ENCODE measurements around the gene EPHB6. TPM values are rescaled to one million over a fixed set of nuclear protein-coding genes. Genes with fewer than 3 reads are reported as not detected.

The EPHB6 gene
- total RNA-seq, 1 donor from 2014 or later, result 1.0 TPM

GRCh38 chr7:142905759-142906158 is 50.9 kb downstream of the EPHB6 start:
- no peaks in the 10 kb centered on the region for H3K36me3 ChIP-seq (ENCODE audit: control insufficient read depth in 3 of 3, insufficient read depth in 3 of 3, low read length in 3 of 3)
- H3K27me3 ChIP-seq (ENCODE audit: control insufficient read depth in 3 of 3, insufficient read depth in 3 of 3, low read length in 3 of 3), result no peaks in the 10 kb centered on the region
- H3K27ac ChIP-seq (ENCODE audit: low read depth, low read length), result no peak overlapping the region
- no peaks in the 10 kb centered on the region for H3K9me3 ChIP-seq (ENCODE audit: control insufficient read depth in 3 of 3, low read length in 3 of 3)
- H3K9ac ChIP-seq (ENCODE audit: low read depth in 1 of 3, low read length in 3 of 3), result no peak overlapping the region
- no peaks in the 10 kb centered on the region for H3K4me1 ChIP-seq (ENCODE audit: control insufficient read depth in 3 of 3, insufficient read depth in 3 of 3, low read length in 3 of 3)
- no peak overlapping the region for H3K4me3 ChIP-seq (ENCODE audit: low read length in 3 of 3)

GRCh38 chr7:142906643-142907042 is 51.8 kb downstream of the EPHB6 start:
- no peak overlapping the region for H3K9ac ChIP-seq (ENCODE audit: low read depth in 1 of 3, low read length in 3 of 3)
- no peaks in the 10 kb centered on the region for H3K9me3 ChIP-seq (ENCODE audit: control insufficient read depth in 3 of 3, low read length in 3 of 3)
- H3K27me3 ChIP-seq (ENCODE audit: control insufficient read depth in 3 of 3, insufficient read depth in 3 of 3, low read length in 3 of 3), result no peaks in the 10 kb centered on the region
- H3K4me3 ChIP-seq (ENCODE audit: low read length in 3 of 3), result no peak overlapping the region
- H3K27ac ChIP-seq (ENCODE audit: low read depth, low read length), result no peak overlapping the region
- H3K36me3 ChIP-seq (ENCODE audit: control insufficient read depth in 3 of 3, insufficient read depth in 3 of 3, low read length in 3 of 3), result no peaks in the 10 kb centered on the region
- H3K4me1 ChIP-seq (ENCODE audit: control insufficient read depth in 3 of 3, insufficient read depth in 3 of 3, low read length in 3 of 3), result no peaks in the 10 kb centered on the region

- no peak overlapping the region for H3K27ac ChIP-seq (ENCODE audit: low read depth, low read length)
- H3K27me3 ChIP-seq (ENCODE audit: control insufficient read depth in 3 of 3, insufficient read depth in 3 of 3, low read length in 3 of 3), result no peaks in the 10 kb centered on the region
- no peak overlapping the region for H3K9ac ChIP-seq (ENCODE audit: low read depth in 1 of 3, low read length in 3 of 3)
- no peaks in the 10 kb centered on the region for H3K9me3 ChIP-seq (ENCODE audit: control insufficient read depth in 3 of 3, low read length in 3 of 3)
- no peak overlapping the region for H3K4me3 ChIP-seq (ENCODE audit: low read length in 3 of 3)
- H3K36me3 ChIP-seq (ENCODE audit: control insufficient read depth in 3 of 3, insufficient read depth in 3 of 3, low read length in 3 of 3), result no peaks in the 10 kb centered on the region
- H3K4me1 ChIP-seq (ENCODE audit: control insufficient read depth in 3 of 3, insufficient read depth in 3 of 3, low read length in 3 of 3), result no peaks in the 10 kb centered on the region
Measured at GRCh38 chr7:142908290-142908689, 53.4 kb downstream of the EPHB6 start.

- no peaks in the 10 kb centered on the region for H3K27me3 ChIP-seq (ENCODE audit: control insufficient read depth in 3 of 3, insufficient read depth in 3 of 3, low read length in 3 of 3)
Measured at GRCh38 chr7:142908921-142909890, 54.3 kb downstream of the EPHB6 start.

GRCh38 chr7:142910031-142910433 is 55.2 kb downstream of the EPHB6 start:
- no peaks in the 10 kb centered on the region for H3K27me3 ChIP-seq (ENCODE audit: control insufficient read depth in 3 of 3, insufficient read depth in 3 of 3, low read length in 3 of 3)

More at GRCh38 chr7:142908921-142909890, 54.3 kb downstream of the EPHB6 start:
- Histone ChIP-seq H3K27ac (ENCODE audit: low read depth, low read length) (no peak overlapping the region), H3K4me1 (ENCODE audit: control insufficient read depth in 3 of 3, insufficient read depth in 3 of 3, low read length in 3 of 3) (no peaks in the 10 kb centered on the region), H3K9ac (ENCODE audit: low read depth in 1 of 3, low read length in 3 of 3) (no peak overlapping the region), H3K36me3 (ENCODE audit: control insufficient read depth in 3 of 3, insufficient read depth in 3 of 3, low read length in 3 of 3) (no peaks in the 10 kb centered on the region), H3K4me3 (ENCODE audit: low read length in 3 of 3) (no peak overlapping the region), H3K9me3 (ENCODE audit: control insufficient read depth in 3 of 3, low read length in 3 of 3) (no peaks in the 10 kb centered on the region)

GRCh38 chr7:142910481-142910880 is 55.6 kb downstream of the EPHB6 start:
- Histone ChIP-seq H3K36me3 (ENCODE audit: control insufficient read depth in 3 of 3, insufficient read depth in 3 of 3, low read length in 3 of 3) (no peaks in the 10 kb centered on the region), H3K9me3 (ENCODE audit: control insufficient read depth in 3 of 3, low read length in 3 of 3) (no peaks in the 10 kb centered on the region), H3K4me3 (ENCODE audit: low read length in 3 of 3) (no peak overlapping the region), H3K27ac (ENCODE audit: low read depth, low read length) (no peak overlapping the region), H3K27me3 (ENCODE audit: control insufficient read depth in 3 of 3, insufficient read depth in 3 of 3, low read length in 3 of 3) (no peaks in the 10 kb centered on the region), H3K4me1 (ENCODE audit: control insufficient read depth in 3 of 3, insufficient read depth in 3 of 3, low read length in 3 of 3) (no peaks in the 10 kb centered on the region), H3K9ac (ENCODE audit: low read depth in 1 of 3, low read length in 3 of 3) (no peak overlapping the region)

More at GRCh38 chr7:142910031-142910433, 55.2 kb downstream of the EPHB6 start:
- no peak overlapping the region for H3K4me3 ChIP-seq (ENCODE audit: low read length in 3 of 3)
- H3K9me3 ChIP-seq (ENCODE audit: control insufficient read depth in 3 of 3, low read length in 3 of 3), result no peaks in the 10 kb centered on the region
- no peaks in the 10 kb centered on the region for H3K4me1 ChIP-seq (ENCODE audit: control insufficient read depth in 3 of 3, insufficient read depth in 3 of 3, low read length in 3 of 3)
- no peaks in the 10 kb centered on the region for H3K36me3 ChIP-seq (ENCODE audit: control insufficient read depth in 3 of 3, insufficient read depth in 3 of 3, low read length in 3 of 3)
- H3K27ac ChIP-seq (ENCODE audit: low read depth, low read length), result no peak overlapping the region
- no peak overlapping the region for H3K9ac ChIP-seq (ENCODE audit: low read depth in 1 of 3, low read length in 3 of 3)

GRCh38 chr7:142913051-142913450 is 58.2 kb downstream of the EPHB6 start:
- no peak overlapping the region for H3K4me3 ChIP-seq (ENCODE audit: low read length in 3 of 3)
- H3K36me3 ChIP-seq (ENCODE audit: control insufficient read depth in 3 of 3, insufficient read depth in 3 of 3, low read length in 3 of 3), result no peaks in the 10 kb centered on the region
- H3K9ac ChIP-seq (ENCODE audit: low read depth in 1 of 3, low read length in 3 of 3), result no peak overlapping the region
- H3K27me3 ChIP-seq (ENCODE audit: control insufficient read depth in 3 of 3, insufficient read depth in 3 of 3, low read length in 3 of 3), result peaks cover 0 to 2% (median 2%) of the 10 kb centered on the region in 3 donors
- no peaks in the 10 kb centered on the region for H3K4me1 ChIP-seq (ENCODE audit: control insufficient read depth in 3 of 3, insufficient read depth in 3 of 3, low read length in 3 of 3)
- H3K27ac ChIP-seq (ENCODE audit: low read depth, low read length), result no peak overlapping the region
- H3K9me3 ChIP-seq (ENCODE audit: control insufficient read depth in 3 of 3, low read length in 3 of 3), result no peaks in the 10 kb centered on the region

GRCh38 chr7:142913566-142913965 is 58.7 kb downstream of the EPHB6 start:
- peaks cover 0 to 2% (median 2%) of the 10 kb centered on the region in 3 donors for H3K27me3 ChIP-seq (ENCODE audit: control insufficient read depth in 3 of 3, insufficient read depth in 3 of 3, low read length in 3 of 3)
- H3K9me3 ChIP-seq (ENCODE audit: control insufficient read depth in 3 of 3, low read length in 3 of 3), result no peaks in the 10 kb centered on the region
- no peak overlapping the region for H3K9ac ChIP-seq (ENCODE audit: low read depth in 1 of 3, low read length in 3 of 3)
- no peaks in the 10 kb centered on the region for H3K4me1 ChIP-seq (ENCODE audit: control insufficient read depth in 3 of 3, insufficient read depth in 3 of 3, low read length in 3 of 3)
- no peak overlapping the region for H3K27ac ChIP-seq (ENCODE audit: low read depth, low read length)
- no peak overlapping the region for H3K4me3 ChIP-seq (ENCODE audit: low read length in 3 of 3)
- H3K36me3 ChIP-seq (ENCODE audit: control insufficient read depth in 3 of 3, insufficient read depth in 3 of 3, low read length in 3 of 3), result no peaks in the 10 kb centered on the region

GRCh38 chr7:142914121-142914520 is 59.2 kb downstream of the EPHB6 start:
- no peak overlapping the region for H3K27ac ChIP-seq (ENCODE audit: low read depth, low read length)
- H3K4me1 ChIP-seq (ENCODE audit: control insufficient read depth in 3 of 3, insufficient read depth in 3 of 3, low read length in 3 of 3), result no peaks in the 10 kb centered on the region
- no peaks in the 10 kb centered on the region for H3K36me3 ChIP-seq (ENCODE audit: control insufficient read depth in 3 of 3, insufficient read depth in 3 of 3, low read length in 3 of 3)
- H3K4me3 ChIP-seq (ENCODE audit: low read length in 3 of 3), result no peak overlapping the region
- no peak overlapping the region for H3K9ac ChIP-seq (ENCODE audit: low read depth in 1 of 3, low read length in 3 of 3)
- H3K9me3 ChIP-seq (ENCODE audit: control insufficient read depth in 3 of 3, low read length in 3 of 3), result no peaks in the 10 kb centered on the region
- peaks cover 0 to 2% (median 2%) of the 10 kb centered on the region in 3 donors for H3K27me3 ChIP-seq (ENCODE audit: control insufficient read depth in 3 of 3, insufficient read depth in 3 of 3, low read length in 3 of 3)

GRCh38 chr7:142915315-142915714 is 60.4 kb downstream of the EPHB6 start:
- Histone ChIP-seq H3K9ac (ENCODE audit: low read depth in 1 of 3, low read length in 3 of 3) (no peak overlapping the region), H3K4me3 (ENCODE audit: low read length in 3 of 3) (no peak overlapping the region), H3K27me3 (ENCODE audit: control insufficient read depth in 3 of 3, insufficient read depth in 3 of 3, low read length in 3 of 3) (peaks cover 0 to 2% (median 2%) of the 10 kb centered on the region in 3 donors), H3K4me1 (ENCODE audit: control insufficient read depth in 3 of 3, insufficient read depth in 3 of 3, low read length in 3 of 3) (no peaks in the 10 kb centered on the region), H3K27ac (ENCODE audit: low read depth, low read length) (no peak overlapping the region), H3K36me3 (ENCODE audit: control insufficient read depth in 3 of 3, insufficient read depth in 3 of 3, low read length in 3 of 3) (no peaks in the 10 kb centered on the region), H3K9me3 (ENCODE audit: control insufficient read depth in 3 of 3, low read length in 3 of 3) (no peaks in the 10 kb centered on the region)

Data from skeletal muscle tissue (tissue), 4 donors.